Fibroblast of the aortic adventitia (primary cell): Measurements from ENCODE around the gene TKTL2. TPM values are rescaled to one million over a fixed set of nuclear protein-coding genes. Genes with fewer than 3 reads are reported as not detected.

Experiments used
- DNase-seq: peaks from one replicate; pipeline ENCODE4 v3.0.0-alpha.2; 2010; ENCODE audit warnings: low read depth
- H3K4me3 ChIP-seq: 2 replicates; pipeline ENCODE4 v1.5.1; 2011; ENCODE audit warnings: low read depth, mild to moderate bottlenecking, control low read depth, low read length, moderate library complexity
- CTCF ChIP-seq: IDR thresholded peaks from 2 replicates; pipeline ENCODE4 v1.5.1; 2011; ENCODE audit warnings: mild to moderate bottlenecking, low read length, control low read depth, inconsistent platforms; ENCODE audit not compliant: insufficient read depth
- total RNA-seq: library from RNA; depleted of rRNA; stranded (reverse); fragments of >200 nt; gene quantifications from 2 replicates; pipeline ENCODE4 v1.2.3, GENCODE V29; 2012; ENCODE audit warnings: low replicate concordance

The TKTL2 gene
- total RNA-seq, 1 donor: not detected

- TF ChIP-seq CTCF: no peak
- peak overlapping the region; percentile 88 for H3K4me3 ChIP-seq
- DNase-seq: no peak
Observed at GRCh38 chr4:163493643-163494359, 20.2 kb upstream of the TKTL2 start.

GRCh38 chr4:163492951-163493504 is 19.5 kb upstream of the TKTL2 start:
- no peak for DNase-seq
- no peak overlapping the region for H3K4me3 ChIP-seq
- no peak for TF ChIP-seq CTCF

- no peak for TF ChIP-seq CTCF
- no peak for DNase-seq
- H3K4me3 ChIP-seq: no peak overlapping the region
Observed at GRCh38 chr4:163489929-163490328, 16.4 kb upstream of the TKTL2 start.

GRCh38 chr4:163486321-163486720 is 12.8 kb upstream of the TKTL2 start:
- no peak for TF ChIP-seq CTCF
- no peak for DNase-seq
- no peak overlapping the region for H3K4me3 ChIP-seq

GRCh38 chr4:163485589-163485988 is 12.0 kb upstream of the TKTL2 start:
- no peak overlapping the region for H3K4me3 ChIP-seq
- no peak for TF ChIP-seq CTCF
- no peak for DNase-seq

- DNase-seq: peak; percentile 56
- no peak overlapping the region for H3K4me3 ChIP-seq
- peak; percentile 62 for TF ChIP-seq CTCF
Observed at GRCh38 chr4:163484906-163485305, 11.4 kb upstream of the TKTL2 start.
